ENCODE data around the gene TTC39C.

TTC39C gene

GRCh38 chr18:24049142-24049541, 34.6 kb downstream of the TTC39C start:
- CTCF ChIA-PET = no interaction called here
- POLR2A ChIA-PET (ENCODE audit: low non-redundant PET) = no interaction called here

GRCh38 chr18:24051031-24051947, 36.7 kb downstream of the TTC39C start:
- CTCF ChIA-PET = interaction anchor here (1.1 kb wide), 1 partner anchor 133 kb away, joined by 3 read pairs; no protein-coding TSS in a partner anchor
- no peak for TF ChIP-seq CTCF (conservative IDR thresholded peaks at IDR 0.05; ENCODE audit: low read depth)
- no peak overlapping the region for H3K27ac ChIP-seq
- POLR2A ChIA-PET (ENCODE audit: low non-redundant PET) = no interaction called here
- DNase-seq (ENCODE audit: low spot score) = no peak

More at GRCh38 chr18:24049142-24049541, 34.6 kb downstream of the TTC39C start:
- no peak for DNase-seq (ENCODE audit: low spot score)
- H3K27ac ChIP-seq = no peak overlapping the region
- no peak for TF ChIP-seq CTCF (conservative IDR thresholded peaks at IDR 0.05; ENCODE audit: low read depth)

GRCh38 chr18:24052053-24052452, 37.5 kb downstream of the TTC39C start:
- CTCF ChIA-PET = interaction anchor here (1.1 kb wide), 1 partner anchor 133 kb away, joined by 3 read pairs; no protein-coding TSS in a partner anchor
- POLR2A ChIA-PET (ENCODE audit: low non-redundant PET) = no interaction called here
- no peak for TF ChIP-seq CTCF (conservative IDR thresholded peaks at IDR 0.05; ENCODE audit: low read depth)
- H3K27ac ChIP-seq = no peak overlapping the region
- DNase-seq (ENCODE audit: low spot score) = no peak

- ChIA-PET POLR2A (ENCODE audit: low non-redundant PET) (no interaction called here), CTCF (no interaction called here)
- DNase-seq (ENCODE audit: low spot score) = no peak
- no peak overlapping the region for H3K27ac ChIP-seq
- TF ChIP-seq CTCF (conservative IDR thresholded peaks at IDR 0.05; ENCODE audit: low read depth) = no peak
Measured at GRCh38 chr18:24053211-24053610, 38.7 kb downstream of the TTC39C start.

- TF ChIP-seq CTCF (conservative IDR thresholded peaks at IDR 0.05; ENCODE audit: low read depth) = no peak
- peak; percentile 26 for DNase-seq (ENCODE audit: low spot score)
- ChIA-PET POLR2A (ENCODE audit: low non-redundant PET) (no interaction called here), CTCF (interaction anchor here (0.6 to 0.8 kb wide), 3 partner anchors 59 to 473 kb away, joined by 3 to 4 read pairs (median 4); no protein-coding TSS in a partner anchor)
- no peak overlapping the region for H3K27ac ChIP-seq
Measured at GRCh38 chr18:24054130-24054529, 39.6 kb downstream of the TTC39C start.

GRCh38 chr18:24055009-24055804, 40.7 kb downstream of the TTC39C start:
- no peak overlapping the region for H3K27ac ChIP-seq
- ChIA-PET CTCF (no interaction called here), POLR2A (ENCODE audit: low non-redundant PET) (no interaction called here)
- no peak for DNase-seq (ENCODE audit: low spot score)
- no peak for TF ChIP-seq CTCF (conservative IDR thresholded peaks at IDR 0.05; ENCODE audit: low read depth)

All from RWPE1 (cell line).